Epithelial cell of prostate (primary cell): Measurements from ENCODE around the gene PTH.
A peak's percentile ranks its signal among the peaks of the same experiment; 100 is the strongest.

Experiments used
- DNase-seq: peaks from one replicate; pipeline ENCODE4 v3.0.0-alpha.2; 2011; ENCODE audit warnings: low read depth, low spot score
- H3K27ac ChIP-seq: fragments of 450-650 bp; 2 replicates; pipeline ENCODE4 v1.5.1; 2017; ENCODE audit warnings: mild to moderate bottlenecking

The PTH gene

DNA sequence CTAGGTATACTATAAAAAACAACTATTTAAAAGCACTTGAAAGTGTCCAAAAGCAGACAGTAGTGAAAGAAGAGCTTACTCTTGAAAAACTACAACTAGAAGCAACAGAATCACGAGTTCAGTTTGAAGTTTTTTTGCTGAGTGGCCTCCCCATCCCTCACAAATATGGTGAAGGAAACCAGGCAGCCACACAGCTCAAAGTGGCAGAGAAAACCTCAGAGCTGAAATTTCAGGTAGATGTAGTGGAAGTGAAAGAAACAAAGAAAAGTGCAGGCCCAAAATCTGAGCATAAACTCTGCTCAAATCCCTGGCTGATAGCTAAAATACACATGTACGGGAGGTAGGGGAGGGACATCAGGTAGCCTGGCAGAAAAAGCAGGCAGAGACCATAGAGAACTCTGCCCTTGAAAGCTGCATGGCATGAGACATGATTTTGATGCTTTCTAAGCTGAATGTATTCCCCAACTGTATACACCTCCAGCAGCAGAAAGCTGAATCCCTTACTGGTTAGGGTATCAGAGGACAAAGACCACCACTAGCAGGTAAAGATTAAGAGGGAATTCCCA is 44.9 kb downstream of the PTH start:
- H3K27ac ChIP-seq = no peak overlapping the region
- no peak for DNase-seq

DNA sequence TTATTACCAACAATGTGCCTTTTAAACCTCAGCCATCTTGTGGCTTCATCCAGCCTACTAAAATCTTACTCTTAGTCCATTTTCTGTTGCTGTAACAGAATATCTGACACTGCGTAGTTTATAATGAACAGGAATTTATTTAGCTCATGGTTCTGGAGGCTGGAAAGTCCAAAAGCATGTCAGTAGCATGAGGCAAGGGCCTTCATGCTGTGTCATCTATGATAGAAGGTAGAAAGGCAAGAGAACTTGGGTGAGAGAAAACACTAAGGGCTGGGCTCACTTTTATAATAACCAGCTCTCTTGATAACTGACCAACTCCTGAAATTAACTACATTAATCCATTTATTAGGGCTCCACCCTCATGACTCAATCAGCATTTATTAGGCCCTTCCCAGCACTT is 46.3 kb downstream of the PTH start:
- no peak for DNase-seq
- peak overlapping the region; percentile 1 for H3K27ac ChIP-seq

DNA sequence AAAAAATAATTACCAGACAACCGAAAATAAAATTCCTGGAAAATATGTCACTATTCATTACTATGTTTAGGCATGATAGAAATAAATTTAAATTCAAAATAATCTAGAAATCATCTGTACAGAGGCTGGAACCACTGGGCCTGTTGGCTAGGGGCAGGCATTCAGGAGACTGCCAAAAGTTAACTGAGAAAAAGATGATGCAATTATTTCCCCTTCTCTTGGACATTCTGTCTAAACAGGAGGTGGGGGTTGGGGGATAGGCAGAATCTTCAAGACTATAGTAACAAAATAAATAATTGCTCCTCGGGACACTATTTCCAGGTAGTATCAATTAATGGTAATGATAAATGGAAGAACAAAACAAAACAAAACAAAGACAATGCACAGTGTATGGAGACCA is 46.9 kb downstream of the PTH start:
- H3K27ac ChIP-seq = peak overlapping the region; percentile 1

DNA sequence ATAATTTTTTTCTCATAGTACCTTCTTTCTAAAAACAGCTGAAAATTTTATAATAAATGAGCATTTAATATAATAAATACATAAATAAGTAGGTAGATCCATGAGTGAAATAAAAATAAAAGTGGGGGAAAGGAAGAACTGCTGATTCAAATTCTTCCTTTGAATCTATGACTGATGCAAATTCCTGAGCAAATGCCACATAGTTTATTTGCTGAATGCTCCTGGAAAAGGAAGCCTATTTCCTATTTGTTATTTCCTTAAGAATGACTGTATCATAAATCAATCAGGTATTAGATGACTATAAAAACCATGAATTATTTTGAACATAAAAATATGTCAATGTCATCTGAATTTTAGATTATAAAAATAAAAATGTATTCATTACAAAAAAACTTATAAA is 49.4 kb downstream of the PTH start:
- H3K27ac ChIP-seq = peak overlapping the region; percentile 10
- no peak for DNase-seq

More for the DNA sequence above, 46.9 kb downstream of the PTH start:
- no peak for DNase-seq

DNA sequence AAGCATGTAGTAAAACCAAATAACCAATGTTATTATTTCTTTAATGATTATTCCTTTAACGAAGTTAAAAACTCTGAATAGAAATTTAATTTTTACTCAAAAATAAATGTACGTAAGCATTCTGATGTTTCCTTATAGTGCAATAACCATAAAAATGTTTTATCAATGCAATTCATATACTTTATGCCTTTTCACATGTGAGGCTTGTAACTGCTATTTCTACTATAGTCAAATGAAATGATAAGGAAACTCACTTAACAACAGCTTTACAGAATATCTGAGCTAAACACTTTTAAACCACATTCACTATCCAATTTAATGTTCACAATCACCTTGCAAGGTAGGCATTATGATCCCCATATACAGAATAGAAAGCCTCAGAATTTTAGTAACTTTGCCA is 50.2 kb downstream of the PTH start:
- H3K27ac ChIP-seq = no peak overlapping the region

More for the DNA sequence above, 50.2 kb downstream of the PTH start:
- DNase-seq = no peak
